OCI-LY3 (cell line): ENCODE measurements around the gene BAG2.

ENCODE experiments used
- H2AFZ ChIP-seq: fragments of 200-600, 300-600 bp; shearing (Covaris generic); 2 replicates; pipeline ENCODE4 v1.6.0; 2014; ENCODE audit warnings: antibody characterized with exemption, low read depth, low read length
- H3K27ac ChIP-seq: fragments of 200-600, 300-600 bp; sonication (generic); 2 replicates; pipeline ENCODE4 v1.5.1; 2014; ENCODE audit warnings: mild to moderate bottlenecking, low read length, moderate library complexity, mixed read lengths
- H3K27me3 ChIP-seq: fragments of 200-600, 300-600 bp; sonication (generic); 2 replicates; pipeline ENCODE4 v1.6.1; 2014; ENCODE audit warnings: low read depth, low read length, mixed read lengths
- H3K36me3 ChIP-seq: fragments of 200-600, 300-600 bp; sonication (generic); replicated peaks from 2 replicates; pipeline ENCODE3; 2014; ENCODE audit warnings: low read depth, low read length, mixed read lengths
- H3K4me1 ChIP-seq: fragments of 300-600, 200-600 bp; sonication (generic); 2 replicates; pipeline ENCODE4 v1.6.1; 2014; ENCODE audit warnings: low read length, mixed read lengths
- H3K4me2 ChIP-seq: fragments of 200-600, 300-600 bp; sonication (generic); 2 replicates; pipeline ENCODE4 v1.6.1; 2014; ENCODE audit warnings: low read length, mixed read lengths
- H3K4me3 ChIP-seq: fragments of 300-600, 200-600 bp; sonication (generic); 2 replicates; pipeline ENCODE4 v1.5.1; 2014; ENCODE audit warnings: antibody characterized with exemption, mild to moderate bottlenecking, low read length, moderate library complexity
- H3K79me2 ChIP-seq: fragments of 300-600, 200-600 bp; shearing (Covaris generic); 2 replicates; pipeline ENCODE4 v1.6.1; 2014; ENCODE audit warnings: mild to moderate bottlenecking, low read length, mixed read lengths
- H3K9ac ChIP-seq: fragments of 300-600, 200-600 bp; shearing (Covaris generic); 2 replicates; pipeline ENCODE4 v1.6.0; 2014; ENCODE audit warnings: mild to moderate bottlenecking, low read length, moderate library complexity
- H3K9me3 ChIP-seq: fragments of 200-600, 300-600 bp; shearing (Covaris generic); 2 replicates; pipeline ENCODE4 v1.6.1; 2014; ENCODE audit warnings: low read length, mixed read lengths; ENCODE audit not compliant: insufficient read depth
- H4K20me1 ChIP-seq: fragments of 200-600, 300-600 bp; sonication (generic); 2 replicates; pipeline ENCODE4 v1.6.1; 2016; ENCODE audit warnings: low read length, mixed read lengths; ENCODE audit not compliant: insufficient read depth
- EZH2phosphoT487 ChIP-seq: fragments of 200-600 bp; shearing (Covaris generic); IDR thresholded peaks from 2 replicates; pipeline ENCODE4 v1.6.1; 2018; ENCODE audit warnings: antibody characterized with exemption, mixed run types, low read depth
- TF ChIP-seq, protein P1 (sequence below): fragments of 200-600, 300-600 bp; sonication (generic); IDR thresholded peaks from 2 replicates; pipeline ENCODE4 v1.5.1; 2014; ENCODE audit warnings: antibody characterized with exemption, low read length, low read depth

The BAG2 gene

DNA sequence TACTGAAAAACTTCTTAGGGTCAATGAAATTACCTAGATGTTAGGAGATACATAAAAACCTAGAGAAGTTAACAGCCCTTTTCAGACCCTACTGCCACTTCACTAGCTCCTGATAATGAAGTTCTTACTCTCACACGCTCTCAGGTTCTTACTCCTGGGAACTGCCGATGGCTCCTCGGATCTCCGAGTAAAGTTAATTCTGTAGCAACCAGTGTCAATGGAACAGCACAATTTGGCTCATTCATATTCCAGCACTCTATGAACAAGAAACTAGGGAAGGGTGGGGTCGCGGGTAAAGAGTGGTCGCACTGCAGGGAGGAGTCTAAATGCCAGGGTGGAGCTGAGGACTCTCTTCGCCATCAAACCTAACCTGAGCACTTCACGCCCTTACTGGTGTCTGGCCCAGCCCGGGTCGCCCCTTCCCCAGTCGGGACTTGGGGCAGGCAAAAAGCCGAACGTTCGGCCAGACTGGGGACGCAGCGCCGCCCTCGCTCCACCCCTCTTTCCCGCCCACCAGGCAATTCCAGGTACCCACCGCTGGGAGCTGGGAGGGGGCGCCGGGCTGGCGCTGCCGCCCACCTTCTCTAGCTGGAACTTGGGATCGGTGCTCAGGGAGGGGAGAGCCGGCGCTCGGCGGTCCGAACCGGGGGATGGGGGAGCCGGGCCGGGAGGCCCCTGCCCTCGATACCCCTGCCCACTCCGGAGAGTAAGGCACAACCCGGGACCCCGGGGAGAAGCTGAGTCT lies 49.2 kb downstream of the BAG2 start:
- Histone ChIP-seq H3K27me3 (no peaks in the 10 kb centered on the region), H3K9ac (peak overlapping the region; percentile 91), H4K20me1 (no peaks in the 10 kb centered on the region), H2AFZ (peak overlapping the region; percentile 100), H3K4me1 (peaks cover 23% of the 10 kb centered on the region), H3K4me2 (peak overlapping the region; percentile 90), H3K36me3 (peaks cover 4% of the 10 kb centered on the region), H3K79me2 (peaks cover 52% of the 10 kb centered on the region), H3K27ac (peak overlapping the region; percentile 50), H3K4me3 (peak overlapping the region; percentile 94), H3K9me3 (no peaks in the 10 kb centered on the region)
- no peak for TF ChIP-seq EZH2phosphoT487
- TF ChIP-seq, protein P1, sequence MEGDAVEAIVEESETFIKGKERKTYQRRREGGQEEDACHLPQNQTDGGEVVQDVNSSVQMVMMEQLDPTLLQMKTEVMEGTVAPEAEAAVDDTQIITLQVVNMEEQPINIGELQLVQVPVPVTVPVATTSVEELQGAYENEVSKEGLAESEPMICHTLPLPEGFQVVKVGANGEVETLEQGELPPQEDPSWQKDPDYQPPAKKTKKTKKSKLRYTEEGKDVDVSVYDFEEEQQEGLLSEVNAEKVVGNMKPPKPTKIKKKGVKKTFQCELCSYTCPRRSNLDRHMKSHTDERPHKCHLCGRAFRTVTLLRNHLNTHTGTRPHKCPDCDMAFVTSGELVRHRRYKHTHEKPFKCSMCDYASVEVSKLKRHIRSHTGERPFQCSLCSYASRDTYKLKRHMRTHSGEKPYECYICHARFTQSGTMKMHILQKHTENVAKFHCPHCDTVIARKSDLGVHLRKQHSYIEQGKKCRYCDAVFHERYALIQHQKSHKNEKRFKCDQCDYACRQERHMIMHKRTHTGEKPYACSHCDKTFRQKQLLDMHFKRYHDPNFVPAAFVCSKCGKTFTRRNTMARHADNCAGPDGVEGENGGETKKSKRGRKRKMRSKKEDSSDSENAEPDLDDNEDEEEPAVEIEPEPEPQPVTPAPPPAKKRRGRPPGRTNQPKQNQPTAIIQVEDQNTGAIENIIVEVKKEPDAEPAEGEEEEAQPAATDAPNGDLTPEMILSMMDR, result peak; percentile 40

DNA sequence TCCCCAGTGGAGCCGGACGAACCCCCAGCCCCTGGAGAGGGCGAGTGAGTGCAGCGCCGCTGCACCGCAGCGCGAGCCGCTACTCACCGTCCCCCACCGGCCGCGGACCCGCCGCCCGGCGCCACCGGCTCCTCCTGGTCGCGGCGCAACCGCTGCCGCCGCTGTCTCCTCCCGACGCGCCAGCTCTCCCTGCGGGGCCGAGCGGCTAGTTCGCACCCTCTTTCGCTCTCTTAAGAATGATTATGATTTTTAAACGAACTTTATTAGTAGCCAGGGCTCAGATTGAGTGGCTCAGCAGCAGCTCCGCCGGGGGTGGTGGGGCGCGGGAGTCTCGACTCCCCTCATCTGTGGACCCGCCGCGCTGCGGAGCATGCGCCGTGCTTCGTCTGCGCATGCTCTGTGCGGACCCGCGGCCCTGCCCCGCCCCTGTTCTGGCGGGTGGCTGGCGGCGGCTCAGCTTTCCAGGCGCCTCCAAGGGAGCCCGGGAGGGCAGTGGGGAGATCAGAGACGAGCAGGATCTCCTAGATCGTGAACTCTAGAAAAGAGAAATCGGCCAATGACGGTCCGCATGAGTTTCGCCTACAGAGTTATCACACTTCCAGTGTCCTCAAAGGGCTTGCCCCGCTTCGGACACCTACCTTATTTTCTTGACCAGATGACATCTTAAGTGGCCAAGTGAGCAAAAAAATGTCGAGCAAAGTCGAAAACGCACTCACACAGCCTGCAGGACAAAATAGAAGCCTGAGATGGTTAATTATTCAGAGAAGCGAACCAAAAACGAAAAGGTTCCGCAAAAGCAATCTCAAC lies 50.0 kb downstream of the BAG2 start, which contains the start of gene RAB23:
Gene RAB23 (minus strand): TSS at position 372 of the 807 bp plus-strand sequence. CDS start 11,927 bp downstream, outside the sequence.
- Histone ChIP-seq H3K27ac (peak within 1 kb of the TSS; percentile 50), H4K20me1 (no peaks in the 10 kb centered on the region), H3K4me1 (peaks cover 18% of the 10 kb centered on the region)

DNA sequence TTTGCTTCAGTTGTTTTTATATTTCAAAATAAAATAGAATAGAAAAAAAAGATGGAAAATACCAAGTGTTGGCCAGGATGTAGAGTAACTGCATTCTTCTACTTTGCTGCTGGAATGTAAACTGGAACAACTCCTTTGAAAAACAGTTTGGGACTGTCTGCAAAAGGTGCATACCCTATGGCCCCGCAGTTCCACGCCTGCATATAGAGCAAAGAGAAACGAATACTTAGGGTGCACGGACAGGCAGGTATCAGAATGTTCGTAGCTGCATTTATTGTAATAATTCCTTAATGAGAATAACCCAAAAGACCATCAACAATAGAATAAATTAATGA lies 50.6 kb downstream of the BAG2 start:
- peaks cover 39% of the 10 kb centered on the region for H3K79me2 ChIP-seq
- no peaks in the 10 kb centered on the region for H4K20me1 ChIP-seq
- H3K4me1 ChIP-seq, result peaks cover 12% of the 10 kb centered on the region
- H3K9me3 ChIP-seq, result no peaks in the 10 kb centered on the region
- H3K9ac ChIP-seq, result peak overlapping the region; percentile 91
- peaks cover 4% of the 10 kb centered on the region for H3K36me3 ChIP-seq
- TF ChIP-seq EZH2phosphoT487, result no peak
- TF ChIP-seq, protein P1, result no peak
- H3K4me3 ChIP-seq, result peak overlapping the region; percentile 94
- H2AFZ ChIP-seq, result peak overlapping the region; percentile 100
- H3K4me2 ChIP-seq, result peak overlapping the region; percentile 90
- no peaks in the 10 kb centered on the region for H3K27me3 ChIP-seq
- no peak overlapping the region for H3K27ac ChIP-seq

More for the DNA sequence above, 50.0 kb downstream of the BAG2 start, which contains the start of gene RAB23:
- Histone ChIP-seq H3K4me3 (peak within 1 kb of the TSS; percentile 94), H3K27me3 (no peaks in the 10 kb centered on the region), H3K9ac (peak within 1 kb of the TSS; percentile 91), H3K4me2 (peak within 1 kb of the TSS; percentile 90), H3K36me3 (peaks cover 4% of the 10 kb centered on the region), H2AFZ (peak within 1 kb of the TSS; percentile 100), H3K9me3 (no peaks in the 10 kb centered on the region), H3K79me2 (peaks cover 45% of the 10 kb centered on the region)
- no peak for TF ChIP-seq EZH2phosphoT487
- TF ChIP-seq, protein P1, result peak; percentile 9; the same call in 1 of the 2 replicates
